Measurements from ENCODE around the gene C4orf17. TPM values are rescaled to one million over a fixed set of nuclear protein-coding genes. Genes with fewer than 3 reads are reported as not detected.
"Not testable (repeated sequence)": the region's sequence is repeated elsewhere in the genome, so short reads cannot be mapped to it uniquely, and the experiment has no call there.

Gene C4orf17
- total RNA-seq, 1 donor from 2014 or later = not detected

GRCh38 chr4:99518601-99519295, 7.9 kb downstream of the C4orf17 start:
- Mint-ChIP-seq H3K27ac (no peak overlapping the region), H3K9me3 (no peaks in the 10 kb centered on the region), H3K27me3 (peaks cover 10% of the 10 kb centered on the region), H3K4me1 (ENCODE audit: unreplicated experiment) (no peaks in the 10 kb centered on the region), H3K36me3 (no peaks in the 10 kb centered on the region), H3K4me3 (no peak overlapping the region)
- no peak for DNase-seq (ENCODE audit: extremely low spot score, unreplicated experiment)
- no peak for TF ChIP-seq CTCF (conservative IDR thresholded peaks at IDR 0.05)

- Mint-ChIP-seq H3K36me3 (no peaks in the 10 kb centered on the region), H3K4me1 (ENCODE audit: unreplicated experiment) (no peaks in the 10 kb centered on the region), H3K9me3 (no peaks in the 10 kb centered on the region), H3K27me3 (peaks cover 8% of the 10 kb centered on the region), H3K27ac (no peak overlapping the region), H3K4me3 (no peak overlapping the region)
- no peak for TF ChIP-seq CTCF (conservative IDR thresholded peaks at IDR 0.05)
- DNase-seq (ENCODE audit: extremely low spot score, unreplicated experiment) = no peak
Observed at GRCh38 chr4:99529228-99529627, 18.4 kb downstream of the C4orf17 start.

DNA sequence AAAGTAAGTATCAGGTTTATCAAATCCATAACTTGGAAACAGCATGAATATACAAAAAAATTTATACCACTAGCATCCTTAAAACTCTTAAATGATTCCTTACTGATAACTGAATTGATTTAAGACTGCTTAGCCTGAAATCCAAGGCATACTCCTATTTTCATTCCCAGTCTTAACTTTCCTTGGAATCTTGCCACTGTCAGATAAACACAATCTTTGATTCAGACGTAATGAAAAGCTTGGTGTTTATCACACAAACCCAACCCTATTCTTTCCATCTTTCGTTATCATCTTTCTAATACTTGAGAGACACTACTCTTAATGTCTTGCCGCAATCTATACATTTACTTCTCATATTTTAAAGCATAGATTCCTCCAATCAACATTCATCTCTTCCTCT, 19.1 kb downstream of the C4orf17 start:
- no peak for TF ChIP-seq CTCF (conservative IDR thresholded peaks at IDR 0.05)
- H3K27ac Mint-ChIP-seq = no peak overlapping the region
- no peaks in the 10 kb centered on the region for H3K36me3 Mint-ChIP-seq
- no peak overlapping the region for H3K4me3 Mint-ChIP-seq
- no peak for DNase-seq (ENCODE audit: extremely low spot score, unreplicated experiment)
- H3K9me3 Mint-ChIP-seq = no peaks in the 10 kb centered on the region
- peaks cover 8% of the 10 kb centered on the region for H3K27me3 Mint-ChIP-seq
- H3K4me1 Mint-ChIP-seq (ENCODE audit: unreplicated experiment) = no peaks in the 10 kb centered on the region

DNA sequence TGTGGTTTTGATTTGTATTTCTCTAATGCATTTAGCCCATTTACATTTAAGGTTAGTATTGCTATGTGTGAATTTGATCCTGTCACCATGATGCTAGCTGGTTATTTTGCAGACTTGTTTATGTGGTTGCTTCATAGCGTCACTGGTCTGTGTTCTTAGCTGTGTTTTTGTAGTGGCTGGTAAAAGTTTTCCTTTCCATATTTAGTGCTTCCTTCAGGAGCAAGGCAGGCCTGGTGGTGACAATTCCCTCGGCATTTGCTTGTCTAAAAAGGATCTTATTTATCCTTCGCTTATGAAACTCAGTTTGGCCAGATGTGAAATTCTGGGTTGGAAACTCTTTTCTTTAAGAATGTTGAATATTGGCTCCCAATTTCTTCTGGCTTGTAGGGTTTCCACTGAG, 23.9 kb downstream of the C4orf17 start:
- not testable (repeated sequence) for H3K27ac Mint-ChIP-seq; H3K36me3 Mint-ChIP-seq; H3K9me3 Mint-ChIP-seq; H3K4me3 Mint-ChIP-seq; H3K4me1 Mint-ChIP-seq (ENCODE audit: unreplicated experiment); H3K27me3 Mint-ChIP-seq; DNase-seq (ENCODE audit: extremely low spot score, unreplicated experiment)

- no peaks in the 10 kb centered on the region for H3K9me3 Mint-ChIP-seq
- H3K27ac Mint-ChIP-seq = no peak overlapping the region
- no peak for TF ChIP-seq CTCF (conservative IDR thresholded peaks at IDR 0.05)
- H3K4me1 Mint-ChIP-seq (ENCODE audit: unreplicated experiment) = peaks cover 3% of the 10 kb centered on the region
- H3K27me3 Mint-ChIP-seq = peaks cover 4% of the 10 kb centered on the region
- H3K36me3 Mint-ChIP-seq = no peaks in the 10 kb centered on the region
- no peak for DNase-seq (ENCODE audit: extremely low spot score, unreplicated experiment)
- no peak overlapping the region for H3K4me3 Mint-ChIP-seq
Observed at GRCh38 chr4:99536271-99536670, 25.4 kb downstream of the C4orf17 start.

GRCh38 chr4:99536848-99537247, 26.0 kb downstream of the C4orf17 start:
- DNase-seq (ENCODE audit: extremely low spot score, unreplicated experiment) = no peak
- Mint-ChIP-seq H3K4me1 (ENCODE audit: unreplicated experiment) (peaks cover 3% of the 10 kb centered on the region), H3K36me3 (no peaks in the 10 kb centered on the region), H3K9me3 (no peaks in the 10 kb centered on the region), H3K4me3 (no peak overlapping the region), H3K27me3 (no peaks in the 10 kb centered on the region), H3K27ac (no peak overlapping the region)
- TF ChIP-seq CTCF (conservative IDR thresholded peaks at IDR 0.05) = no peak
